Peyer's patch (tissue), 4 donors: ENCODE measurements around the gene GCLM.
A peak's percentile ranks its signal among the peaks of the same experiment; 100 is the strongest.

Source experiments
- CTCF ChIP-seq, 6 experiments: fragments of 450-650 bp in 4 of 6; fragments of 200-600 bp in 2 of 6; sonication (generic) in 1 of 6; IDR thresholded peaks; one replicate each; pipeline ENCODE4 v1.5.1; 2017 to 2019; ENCODE audit warnings: antibody characterized with exemption in 6 of 6, mild to moderate bottlenecking in 3 of 6, moderate library complexity in 1 of 6
- POLR2A ChIP-seq, 2 donors: fragments of 450-650 bp; IDR thresholded peaks; one replicate each; pipeline ENCODE4 v1.5.1; 2017; ENCODE audit warnings: antibody characterized with exemption in 2 of 2, mild to moderate bottlenecking in 2 of 2, moderate library complexity in 2 of 2

GRCh38 chr1:93846206-93846991 lies 62.8 kb downstream of the GCLM start:
- TF ChIP-seq CTCF (IDR thresholded peaks at IDR 0.05) (peak in 5 of 6 experiments; percentile 30 to 53 (median 51)), POLR2A (IDR thresholded peaks at IDR 0.05) (peak; percentile 44 to 50)
